H9 (cell line): ENCODE results near the gene FAM53B. TPM values are rescaled to one million over a fixed set of nuclear protein-coding genes. Genes with fewer than 3 reads are reported as not detected.

ENCODE experiments used
- DNase-seq: peaks from one replicate; pipeline ENCODE4 v3.0.0-alpha.2; 2017
- H2AFZ ChIP-seq: one replicate; pipeline ENCODE4 v1.6.1; 2013; ENCODE audit warnings: mild to moderate bottlenecking, low read length, control low read depth, moderate library complexity
- H2AK5ac ChIP-seq: 2 replicates; pipeline ENCODE4 v1.6.1; 2013; ENCODE audit warnings: low read length, control low read depth, mixed read lengths; ENCODE audit not compliant: insufficient read length
- H2BK120ac ChIP-seq: one replicate; pipeline ENCODE4 v1.6.1; 2013; ENCODE audit warnings: low read depth, mild to moderate bottlenecking, low read length, control low read depth, inconsistent platforms; ENCODE audit not compliant: poor library complexity, severe bottlenecking
- H2BK12ac ChIP-seq: 2 replicates; pipeline ENCODE4 v1.6.1; 2013; ENCODE audit warnings: low read length, control low read depth, mixed read lengths, low read depth; ENCODE audit not compliant: insufficient read length
- H2BK15ac ChIP-seq: 2 replicates; pipeline ENCODE4 v1.6.1; 2013; ENCODE audit warnings: low read depth, low read length, control low read depth
- H2BK20ac ChIP-seq: one replicate; pipeline ENCODE4 v1.6.1; 2013; ENCODE audit warnings: low read depth, mild to moderate bottlenecking, low read length, control low read depth, inconsistent platforms; ENCODE audit not compliant: poor library complexity, severe bottlenecking
- H2BK5ac ChIP-seq: 2 replicates; pipeline ENCODE4 v1.6.1; 2013; ENCODE audit warnings: low read length, control low read depth, mixed read lengths; ENCODE audit not compliant: insufficient read length
- H3K14ac ChIP-seq: 2 replicates; pipeline ENCODE4 v1.6.1; 2013; ENCODE audit warnings: low read length, control low read depth; ENCODE audit not compliant: insufficient read depth
- H3K18ac ChIP-seq: 2 replicates; pipeline ENCODE4 v1.6.1; 2013; ENCODE audit warnings: low read depth, mild to moderate bottlenecking, mixed read lengths, low read length, control low read depth; ENCODE audit not compliant: insufficient read length
- H3K23ac ChIP-seq: 2 replicates; pipeline ENCODE4 v1.6.1; 2013; ENCODE audit warnings: low read length, control low read depth, mixed read lengths, low read depth; ENCODE audit not compliant: insufficient read length
- H3K23me2 ChIP-seq: 2 replicates; pipeline ENCODE4 v1.6.1; 2013; ENCODE audit warnings: low read depth, mild to moderate bottlenecking, mixed read lengths, low read length, control low read depth; ENCODE audit not compliant: insufficient read length, poor library complexity, severe bottlenecking
- H3K27ac ChIP-seq: 2 replicates; pipeline ENCODE4 v1.5.1; 2013; ENCODE audit warnings: low read length, control low read depth, mixed read lengths, low read depth; ENCODE audit not compliant: insufficient read length
- H3K27me3 ChIP-seq: 2 replicates; pipeline ENCODE4 v1.6.1; 2013; ENCODE audit warnings: low read length, control low read depth, inconsistent platforms; ENCODE audit not compliant: insufficient read depth
- H3K4ac ChIP-seq: 2 replicates; pipeline ENCODE4 v1.6.1; 2013; ENCODE audit warnings: low read depth, mild to moderate bottlenecking, control low read depth, inconsistent platforms, low read length, moderate library complexity
- H3K4me1 ChIP-seq: 2 replicates; pipeline ENCODE4 v1.6.1; 2013; ENCODE audit warnings: low read length, control low read depth, inconsistent platforms; ENCODE audit not compliant: insufficient read depth
- H3K4me2 ChIP-seq: 2 replicates; pipeline ENCODE4 v1.6.1; 2013; ENCODE audit warnings: low read length, control low read depth, mixed read lengths; ENCODE audit not compliant: insufficient read length, insufficient read depth
- H3K56ac ChIP-seq: 2 replicates; pipeline ENCODE4 v1.6.1; 2013; ENCODE audit warnings: low read depth, mild to moderate bottlenecking, mixed read lengths, low read length, control low read depth; ENCODE audit not compliant: insufficient read length
- H3K79me1 ChIP-seq: 2 replicates; pipeline ENCODE4 v1.6.1; 2013; ENCODE audit warnings: low read depth, mild to moderate bottlenecking, moderate library complexity, low read length, control low read depth, inconsistent platforms; ENCODE audit not compliant: insufficient read depth, poor library complexity, severe bottlenecking
- H3K79me2 ChIP-seq: 2 replicates; pipeline ENCODE4 v1.6.1; 2013; ENCODE audit warnings: low read length, control low read depth, inconsistent platforms; ENCODE audit not compliant: insufficient read depth
- H3K9ac ChIP-seq: 2 replicates; pipeline ENCODE4 v1.6.1; 2013; ENCODE audit warnings: low read length, control low read depth, mixed read lengths; ENCODE audit not compliant: insufficient read length; ENCODE audit errors: extremely low read depth
- H3K9me3 ChIP-seq: one replicate; pipeline ENCODE4 v1.6.1; 2013; ENCODE audit warnings: low read depth, low read length, inconsistent platforms; ENCODE audit not compliant: control insufficient read depth
- H3T11ph ChIP-seq: one replicate; pipeline ENCODE4 v1.6.1; 2013; ENCODE audit warnings: mild to moderate bottlenecking, low read length, control low read depth, inconsistent platforms
- H4K20me1 ChIP-seq: one replicate; pipeline ENCODE4 v1.6.1; 2013; ENCODE audit not compliant: control insufficient read depth, insufficient read length, insufficient read depth
- H4K5ac ChIP-seq: 2 replicates; pipeline ENCODE4 v1.6.1; 2013; ENCODE audit warnings: low read depth, mild to moderate bottlenecking, mixed read lengths, low read length, control low read depth; ENCODE audit not compliant: insufficient read length
- H4K8ac ChIP-seq: replicated peaks from 2 replicates; pipeline ENCODE4 v1.6.1; 2013; ENCODE audit warnings: low read length, control low read depth, mixed read lengths, low read depth; ENCODE audit not compliant: insufficient read length
- H4K91ac ChIP-seq: 2 replicates; pipeline ENCODE4 v1.6.1; 2013; ENCODE audit warnings: low read depth, mild to moderate bottlenecking, moderate library complexity, mixed read lengths, low read length, control low read depth; ENCODE audit not compliant: insufficient read length
- H3K27ac Mint-ChIP-seq, 3 experiments: 2 replicates in 2 of 3; 3 replicates in 1 of 3; pipeline ENCODE4 v1.8.0; 2020 to 2021; ENCODE audit warnings: mixed read lengths in 3 of 3, mild to moderate bottlenecking in 1 of 3, moderate library complexity in 1 of 3
- H3K27me3 Mint-ChIP-seq: 2 replicates; pipeline ENCODE4 v1.8.0; 2021; ENCODE audit warnings: low read depth, mild to moderate bottlenecking, moderate library complexity, mixed read lengths
- H3K36me3 Mint-ChIP-seq, 3 experiments: 2 replicates in 2 of 3; 3 replicates in 1 of 3; pipeline ENCODE4 v1.8.0; 2020 to 2021; ENCODE audit warnings: low read depth in 3 of 3, mixed read lengths in 3 of 3; ENCODE audit not compliant: insufficient read depth in 1 of 3
- H3K4me1 Mint-ChIP-seq, 2 experiments: 2 replicates each; pipeline ENCODE4 v1.8.0; 2020; ENCODE audit warnings: mixed read lengths in 2 of 2
- H3K4me3 Mint-ChIP-seq, 2 experiments: 2 replicates in 1 of 2; 3 replicates in 1 of 2; pipeline ENCODE4 v1.8.0; 2020 to 2021; ENCODE audit warnings: mild to moderate bottlenecking in 2 of 2, mixed read lengths in 2 of 2, moderate library complexity in 1 of 2
- H3K9me3 Mint-ChIP-seq, 2 experiments: 2 replicates in 1 of 2; 3 replicates in 1 of 2; pipeline ENCODE4 v1.8.0; 2020; ENCODE audit warnings: mild to moderate bottlenecking in 2 of 2, mixed read lengths in 2 of 2, moderate library complexity in 1 of 2
- CTCF ChIP-seq: fragments of 200-600 bp; sonication (generic); conservative IDR thresholded peaks from 3 replicates; pipeline ENCODE4 v1.8.0; 2021; ENCODE audit warnings: antibody characterized with exemption, mild to moderate bottlenecking
- WGBS: extraction: QIAGEN DNeasy Blood & Tissue Kit; methylation state at CpG from one replicate; pipeline ENCODE4 v1.1.7; 2013; ENCODE audit warnings: missing lambda C conversion rate, low lambda C conversion rate, mixed read lengths; ENCODE audit not compliant: insufficient read length; ENCODE audit errors: extremely low coverage; 5-methylcytosine and 5-hydroxymethylcytosine counted together
- long read RNA-seq: library from polyadenylated mRNA; unstranded; transcript quantifications from one replicate; pipeline ENCODE4 v2.0.0, GENCODE V29; 2020
- total RNA-seq: library from RNA; stranded (reverse); gene quantifications from 2 replicates; pipeline ENCODE4 v1.2.1, GENCODE V29; 2021

Gene FAM53B
- total RNA-seq = 10.6 and 11.5 TPM in 2 replicates
- long read RNA-seq, full-length matches to known transcripts = 1 of 13 reads
- long read RNA-seq, partial matches to known transcripts = 0 of 13 reads
- long read RNA-seq, other reads (novel, unspliced or antisense) = 12 of 13 reads

GRCh38 chr10:124744102-124745050, at the start of gene FAM53B:
FAM53B (minus strand) TSS chr10:124744378; CDS start chr10:124706713, 37,665 bp downstream.
- Histone ChIP-seq H4K20me1 (no peaks in the 10 kb centered on the region), H2BK5ac (no peak within 1 kb of the TSS), H2BK120ac (no peak within 1 kb of the TSS), H3K79me2 (no peaks in the 10 kb centered on the region), H3K23me2 (peaks cover 9% of the 10 kb centered on the region), H3K18ac (peak within 1 kb of the TSS; percentile 63), H3K4me2 (peak within 1 kb of the TSS; percentile 97), H4K91ac (no peak within 1 kb of the TSS), H3K27me3 (peaks cover 6% of the 10 kb centered on the region; the same call in 1 of the 2 replicates), H3K9me3 (no peaks in the 10 kb centered on the region), H3K56ac (no peak within 1 kb of the TSS), H3K4me1 (peaks cover 16% of the 10 kb centered on the region; the same call in 1 of the 2 replicates), H3K4ac (no peak within 1 kb of the TSS), H3K9ac (peak within 1 kb of the TSS; percentile 15), H3T11ph (no peak within 1 kb of the TSS), H2BK12ac (no peak within 1 kb of the TSS), H4K8ac (no peak within 1 kb of the TSS), H2AFZ (no peak within 1 kb of the TSS), H2AK5ac (no peak within 1 kb of the TSS), H3K14ac (peak within 1 kb of the TSS; percentile 41; the same call in 1 of the 2 replicates), H3K79me1 (no peaks in the 10 kb centered on the region), H3K27ac (no peak within 1 kb of the TSS), H2BK15ac (no peak within 1 kb of the TSS), H2BK20ac (no peak within 1 kb of the TSS), H3K23ac (no peak within 1 kb of the TSS), H4K5ac (no peak within 1 kb of the TSS)
- Mint-ChIP-seq H3K27ac (no peak within 1 kb of the TSS; a peak in 2 of 7 replicates), H3K36me3 (peaks cover 0 to 5% (median 3%) of the 10 kb centered on the region in 3 experiments; a peak in 6 of 7 replicates), H3K9me3 (no peaks in the 10 kb centered on the region), H3K4me3 (peak within 1 kb of the TSS; percentile 88 to 95), H3K27me3 (peaks cover 39% of the 10 kb centered on the region), H3K4me1 (peaks cover 44% of the 10 kb centered on the region in 2 experiments)
- WGBS = no CpG with 5 or more reads among the region's 100 CpGs
- peak; percentile 77 for DNase-seq
- no peak for TF ChIP-seq CTCF
